ENCODE results near the gene CDKN1A. TPM values are rescaled to one million over a fixed set of nuclear protein-coding genes. Genes with fewer than 3 reads are reported as not detected.

The CDKN1A gene
- total RNA-seq, 1 experiment from 2014 or later, result 170 TPM

- no peak for DNase-seq (ENCODE audit: extremely low read depth, low read depth)
These were observed 2.1 kb upstream of the CDKN1A start for GRCh38 chr6:36676141-36677058.

- DNase-seq (ENCODE audit: extremely low read depth, low read depth), result no peak
These were observed 1.3 kb upstream of the CDKN1A start for GRCh38 chr6:36677059-36677749.

GRCh38 chr6:36677753-36678487 is 594 bp upstream of the CDKN1A start:
- no peak for DNase-seq (ENCODE audit: extremely low read depth, low read depth)

GRCh38 chr6:36679043-36679833 is 724 bp downstream of the CDKN1A start:
- DNase-seq (ENCODE audit: extremely low read depth, low read depth), result no peak

- no peak for DNase-seq (ENCODE audit: extremely low read depth, low read depth)
These were observed 4.0 kb downstream of the CDKN1A start for GRCh38 chr6:36682328-36683144.

- no peak for DNase-seq (ENCODE audit: extremely low read depth, low read depth)
These were observed 4.7 kb downstream of the CDKN1A start for GRCh38 chr6:36683145-36683655.

GRCh38 chr6:36683656-36684446 is 5.3 kb downstream of the CDKN1A start:
- no peak for DNase-seq (ENCODE audit: extremely low read depth, low read depth)

GRCh38 chr6:36684447-36684812 is 5.9 kb downstream of the CDKN1A start:
- DNase-seq (ENCODE audit: extremely low read depth, low read depth), result no peak

GRCh38 chr6:36685166-36685924 is 6.8 kb downstream of the CDKN1A start:
- DNase-seq (ENCODE audit: extremely low read depth, low read depth), result no peak

GRCh38 chr6:36685926-36686667 is 7.6 kb downstream of the CDKN1A start:
- no peak for DNase-seq (ENCODE audit: extremely low read depth, low read depth)

GRCh38 chr6:36686668-36687513 is 8.4 kb downstream of the CDKN1A start:
- no peak for DNase-seq (ENCODE audit: extremely low read depth, low read depth)

GRCh38 chr6:36688063-36688738 is 9.7 kb downstream of the CDKN1A start:
- DNase-seq (ENCODE audit: extremely low read depth, low read depth), result no peak

GRCh38 chr6:36688739-36689075 is 10.2 kb downstream of the CDKN1A start:
- no peak for DNase-seq (ENCODE audit: extremely low read depth, low read depth)

- DNase-seq (ENCODE audit: extremely low read depth, low read depth), result no peak
These were observed 12.5 kb downstream of the CDKN1A start for GRCh38 chr6:36691011-36691410.

- no peak for DNase-seq (ENCODE audit: extremely low read depth, low read depth)
These were observed 13.1 kb downstream of the CDKN1A start for GRCh38 chr6:36691612-36692011.

- DNase-seq (ENCODE audit: extremely low read depth, low read depth), result no peak
These were observed 13.7 kb downstream of the CDKN1A start for GRCh38 chr6:36692220-36692619.

Data from NCI-H460 (cell line).